Dendritic cell treated with granulocyte-macrophage colony-stimulating factor and Interleukin-4, amounts not matched to agents 40 ng/mL and 50 ng/mL, for 4 days (primary cell): ENCODE results near the gene TMEM196.

ENCODE experiments used
- H3K27ac Mint-ChIP-seq: one replicate; pipeline ENCODE4 v1.8.0; 2022; ENCODE audit warnings: mild to moderate bottlenecking, mixed read lengths
- H3K27me3 Mint-ChIP-seq: one replicate; pipeline ENCODE4 v1.8.0; 2022; ENCODE audit warnings: mild to moderate bottlenecking, mixed read lengths
- H3K36me3 Mint-ChIP-seq: one replicate; pipeline ENCODE4 v1.8.0; 2022; ENCODE audit warnings: low read depth, mixed read lengths
- H3K4me1 Mint-ChIP-seq: one replicate; pipeline ENCODE4 v1.8.0; 2022; ENCODE audit warnings: low read depth, mixed read lengths
- H3K4me3 Mint-ChIP-seq: one replicate; pipeline ENCODE4 v1.8.0; 2022; ENCODE audit warnings: mild to moderate bottlenecking, moderate library complexity, mixed read lengths
- H3K9me3 Mint-ChIP-seq: one replicate; pipeline ENCODE4 v1.8.0; 2022; ENCODE audit warnings: mixed read lengths
- intact Hi-C: fragments of 100-400 bp; cut with micrococcal nuclease; formaldehyde crosslinking; loops from one replicate; pipeline ENCODE4 v1.15.0; 2022

TMEM196 gene

GRCh38 chr7:19772841-19773760 is at the start of gene TMEM196:
TMEM196 (minus strand) TSS chr7:19773617; CDS start chr7:19772696, 921 bp downstream.
- H3K36me3 Mint-ChIP-seq = no peaks in the 10 kb centered on the region
- intact Hi-C loops = no loop called here
- no peaks in the 10 kb centered on the region for H3K9me3 Mint-ChIP-seq
- peaks cover 12% of the 10 kb centered on the region for H3K4me1 Mint-ChIP-seq
- H3K27me3 Mint-ChIP-seq = peaks cover 31% of the 10 kb centered on the region
- no peak within 1 kb of the TSS for H3K27ac Mint-ChIP-seq
- H3K4me3 Mint-ChIP-seq = no peak within 1 kb of the TSS

- Mint-ChIP-seq H3K27me3 (no peaks in the 10 kb centered on the region), H3K27ac (no peak overlapping the region), H3K4me3 (no peak overlapping the region), H3K4me1 (no peaks in the 10 kb centered on the region), H3K36me3 (no peaks in the 10 kb centered on the region), H3K9me3 (peaks cover 9% of the 10 kb centered on the region)
- intact Hi-C loops = no loop called here
Measured at GRCh38 chr7:19816128-19816527, 42.7 kb upstream of the TMEM196 start.

- intact Hi-C loops = no loop called here
- H3K4me1 Mint-ChIP-seq = no peaks in the 10 kb centered on the region
- H3K4me3 Mint-ChIP-seq = no peak overlapping the region
- H3K27ac Mint-ChIP-seq = no peak overlapping the region
- H3K9me3 Mint-ChIP-seq = peaks cover 9% of the 10 kb centered on the region
- no peaks in the 10 kb centered on the region for H3K27me3 Mint-ChIP-seq
- H3K36me3 Mint-ChIP-seq = no peaks in the 10 kb centered on the region
Measured at GRCh38 chr7:19815546-19815945, 42.1 kb upstream of the TMEM196 start.

GRCh38 chr7:19814776-19815175 is 41.4 kb upstream of the TMEM196 start:
- H3K27me3 Mint-ChIP-seq = no peaks in the 10 kb centered on the region
- no peak overlapping the region for H3K4me3 Mint-ChIP-seq
- no peaks in the 10 kb centered on the region for H3K4me1 Mint-ChIP-seq
- H3K27ac Mint-ChIP-seq = no peak overlapping the region
- intact Hi-C loops = no loop called here
- H3K36me3 Mint-ChIP-seq = no peaks in the 10 kb centered on the region
- peaks cover 9% of the 10 kb centered on the region for H3K9me3 Mint-ChIP-seq

GRCh38 chr7:19811386-19811785 is 38.0 kb upstream of the TMEM196 start:
- no peaks in the 10 kb centered on the region for H3K36me3 Mint-ChIP-seq
- no peaks in the 10 kb centered on the region for H3K4me1 Mint-ChIP-seq
- no peak overlapping the region for H3K4me3 Mint-ChIP-seq
- peaks cover 17% of the 10 kb centered on the region for H3K9me3 Mint-ChIP-seq
- H3K27ac Mint-ChIP-seq = no peak overlapping the region
- intact Hi-C loops = no loop called here
- no peaks in the 10 kb centered on the region for H3K27me3 Mint-ChIP-seq

- H3K4me1 Mint-ChIP-seq = no peaks in the 10 kb centered on the region
- no peaks in the 10 kb centered on the region for H3K9me3 Mint-ChIP-seq
- H3K27ac Mint-ChIP-seq = no peak overlapping the region
- no peaks in the 10 kb centered on the region for H3K36me3 Mint-ChIP-seq
- H3K4me3 Mint-ChIP-seq = no peak overlapping the region
- H3K27me3 Mint-ChIP-seq = no peaks in the 10 kb centered on the region
- intact Hi-C loops = no loop called here
Measured at GRCh38 chr7:19798986-19799385, 25.6 kb upstream of the TMEM196 start.

- Mint-ChIP-seq H3K36me3 (no peaks in the 10 kb centered on the region), H3K27ac (no peak overlapping the region), H3K4me3 (no peak overlapping the region), H3K4me1 (no peaks in the 10 kb centered on the region), H3K9me3 (peaks cover 26% of the 10 kb centered on the region), H3K27me3 (no peaks in the 10 kb centered on the region)
- intact Hi-C loops = no loop called here
Measured at GRCh38 chr7:19783541-19783940, 10.1 kb upstream of the TMEM196 start.

- intact Hi-C loops = no loop called here
- Mint-ChIP-seq H3K9me3 (no peaks in the 10 kb centered on the region), H3K36me3 (no peaks in the 10 kb centered on the region), H3K4me1 (peaks cover 12% of the 10 kb centered on the region), H3K4me3 (no peak overlapping the region), H3K27me3 (peaks cover 23% of the 10 kb centered on the region), H3K27ac (no peak overlapping the region)
Measured at GRCh38 chr7:19776981-19777380, 3.6 kb upstream of the TMEM196 start.

- Mint-ChIP-seq H3K27ac (no peak overlapping the region), H3K36me3 (no peaks in the 10 kb centered on the region), H3K4me1 (peaks cover 12% of the 10 kb centered on the region), H3K9me3 (no peaks in the 10 kb centered on the region), H3K4me3 (no peak overlapping the region), H3K27me3 (peaks cover 31% of the 10 kb centered on the region)
- intact Hi-C loops = no loop called here
Measured at GRCh38 chr7:19775578-19775977, 2.2 kb upstream of the TMEM196 start.

- Mint-ChIP-seq H3K27ac (no peak overlapping the region), H3K36me3 (no peaks in the 10 kb centered on the region), H3K4me1 (peaks cover 12% of the 10 kb centered on the region), H3K4me3 (no peak overlapping the region), H3K9me3 (no peaks in the 10 kb centered on the region), H3K27me3 (peaks cover 31% of the 10 kb centered on the region)
- intact Hi-C loops = no loop called here
Measured at GRCh38 chr7:19772306-19772705, 1.1 kb downstream of the TMEM196 start.

- H3K36me3 Mint-ChIP-seq = no peaks in the 10 kb centered on the region
- intact Hi-C loops = no loop called here
- H3K27me3 Mint-ChIP-seq = no peaks in the 10 kb centered on the region
- no peak overlapping the region for H3K4me3 Mint-ChIP-seq
- H3K4me1 Mint-ChIP-seq = no peaks in the 10 kb centered on the region
- no peaks in the 10 kb centered on the region for H3K9me3 Mint-ChIP-seq
- H3K27ac Mint-ChIP-seq = no peak overlapping the region
Measured at GRCh38 chr7:19762631-19763030, 10.8 kb downstream of the TMEM196 start.

- Mint-ChIP-seq H3K9me3 (no peaks in the 10 kb centered on the region), H3K4me1 (no peaks in the 10 kb centered on the region), H3K36me3 (no peaks in the 10 kb centered on the region), H3K4me3 (no peak overlapping the region), H3K27me3 (no peaks in the 10 kb centered on the region), H3K27ac (no peak overlapping the region)
- intact Hi-C loops = loop anchor here (1.0 to 5.0 kb wide), 3 partner anchors 558 to 1498 kb away; no protein-coding TSS in a partner anchor
Measured at GRCh38 chr7:19754521-19755116, 18.8 kb downstream of the TMEM196 start.

GRCh38 chr7:19752020-19752419 is 21.4 kb downstream of the TMEM196 start:
- Mint-ChIP-seq H3K9me3 (no peaks in the 10 kb centered on the region), H3K27ac (no peak overlapping the region), H3K4me1 (no peaks in the 10 kb centered on the region), H3K4me3 (no peak overlapping the region), H3K36me3 (no peaks in the 10 kb centered on the region), H3K27me3 (no peaks in the 10 kb centered on the region)
- intact Hi-C loops = loop anchor here (5.0 kb wide), 2 partner anchors 560 to 1500 kb away; no protein-coding TSS in a partner anchor

GRCh38 chr7:19749658-19750057 is 23.8 kb downstream of the TMEM196 start:
- Mint-ChIP-seq H3K27ac (no peak overlapping the region), H3K9me3 (no peaks in the 10 kb centered on the region), H3K4me1 (no peaks in the 10 kb centered on the region), H3K27me3 (no peaks in the 10 kb centered on the region), H3K4me3 (no peak overlapping the region), H3K36me3 (no peaks in the 10 kb centered on the region)
- intact Hi-C loops = loop anchor here (5.0 kb wide), 2 partner anchors 563 to 1503 kb away; no protein-coding TSS in a partner anchor
